HepG2 (cell line): ENCODE measurements around the gene ERCC2. TPM values are rescaled to one million over a fixed set of nuclear protein-coding genes. Genes with fewer than 3 reads are reported as not detected.
"Not testable (repeated sequence)": the region's sequence is repeated elsewhere in the genome, so short reads cannot be mapped to it uniquely, and the experiment has no call there.

Experiments
- ATAC-seq: fragments of 200-7000 bp; cut with Tn5 transposase; 3 replicates; pipeline ENCODE4 v1.9.1; 2020; ENCODE audit warnings: mild to moderate bottlenecking, moderate library complexity
- BruUV-seq: library from RNA; stranded (reverse); fragments of 400-500 nt; replicated peaks from 2 replicates; lab custom pipeline; 2021; lab: Mats Ljungman, UMichigan
- CTCF ChIA-PET: fragments of 300-600 bp; formaldehyde crosslinking; extraction: SDS; loops from one replicate; lab custom pipeline; 2021; ENCODE audit warnings: low total read pairs, inconsistent platforms, low intra/inter-chr PET ratio; lab: Yijun Ruan, JAX
- POLR2A ChIA-PET: fragments of 350-600 bp; sonication (Branson Sonifier 250); formaldehyde crosslinking; loops from one replicate; lab custom pipeline; 2020; ENCODE audit warnings: antibody characterized with exemption, inconsistent platforms; lab: Yijun Ruan, JAX
- DNase-seq: peaks from one replicate; pipeline ENCODE4 v3.0.0-alpha.2; 2015; ENCODE audit warnings: low spot score
- FAIRE-seq: peaks from 3 replicates; lab custom pipeline; 2011; peaks lifted over from hg19 to GRCh38; lab: Jason Lieb, UNC
- H2AFZ ChIP-seq: one replicate; pipeline ENCODE4 v1.6.1; 2011; ENCODE audit warnings: low read length, inconsistent platforms
- H3K27ac ChIP-seq: fragments of 300-600 bp; 3 replicates; pipeline ENCODE4 v1.8.0; 2011; ENCODE audit warnings: mixed run types, mild to moderate bottlenecking, mixed read lengths, low read length, inconsistent platforms; ENCODE audit not compliant: insufficient read depth; ENCODE audit errors: extremely low read length
- H3K27me3 ChIP-seq, 2 experiments: fragments of 200-600 bp in 1 of 2; 2 replicates in 1 of 2; 3 replicates in 1 of 2; pipeline versions ENCODE4 v1.6.0 to v1.8.0; 2011; ENCODE audit warnings: low read length in 2 of 2, mild to moderate bottlenecking in 2 of 2, moderate library complexity in 2 of 2, inconsistent platforms in 1 of 2; ENCODE audit not compliant: insufficient read depth in 2 of 2, control insufficient read depth in 1 of 2
- H3K36me3 ChIP-seq, 2 experiments: fragments of 200-600 bp in 1 of 2; replicated peaks in 1 of 2; 2 replicates in 1 of 2; 3 replicates in 1 of 2; pipeline versions ENCODE4 v1.5.1 to v1.8.0; 2011; ENCODE audit warnings: low read length in 2 of 2, inconsistent platforms in 1 of 2; ENCODE audit not compliant: insufficient read depth in 2 of 2, control insufficient read depth in 1 of 2
- H3K4me1 ChIP-seq: 2 replicates; pipeline ENCODE4 v1.5.1; 2012; ENCODE audit warnings: low read length, inconsistent platforms; ENCODE audit not compliant: insufficient read depth
- H3K4me2 ChIP-seq: 2 replicates; pipeline ENCODE4 v1.6.0; 2011; ENCODE audit warnings: low read depth, low read length, inconsistent platforms
- H3K4me3 ChIP-seq, 3 experiments: fragments of 200-600 bp in 1 of 3; sonication (generic), shearing (Covaris generic) in 1 of 3; replicated peaks in 1 of 3; 2 replicates each; pipeline ENCODE4 v1.5.1; 2011 to 2016; ENCODE audit warnings: low read length in 3 of 3, inconsistent platforms in 2 of 3, low read depth in 2 of 3, mild to moderate bottlenecking in 2 of 3, control low read depth in 1 of 3, mixed read lengths in 1 of 3; ENCODE audit not compliant: insufficient read depth in 1 of 3
- H3K79me2 ChIP-seq: one replicate; pipeline ENCODE4 v1.6.1; 2011; ENCODE audit warnings: low read length, inconsistent platforms; ENCODE audit not compliant: insufficient read depth
- H3K9ac ChIP-seq: 2 replicates; pipeline ENCODE4 v1.6.0; 2011; ENCODE audit warnings: mild to moderate bottlenecking, low read depth, low read length, inconsistent platforms; ENCODE audit not compliant: insufficient read depth
- H3K9me3 ChIP-seq: 2 replicates; pipeline ENCODE4 v1.5.1; 2012; ENCODE audit warnings: mild to moderate bottlenecking, low read length
- H4K20me1 ChIP-seq: 2 replicates; pipeline ENCODE4 v1.6.0; 2011; ENCODE audit warnings: inconsistent platforms, mild to moderate bottlenecking, low read length, moderate library complexity; ENCODE audit not compliant: insufficient read depth
- HOXD1 ChIP-seq: sonication (generic); formaldehyde crosslinking; IDR thresholded peaks from 2 replicates; pipeline ENCODE4 v1.5.0; 2020; ENCODE audit warnings: missing genetic modification reagents
- MTA1 ChIP-seq: sonication (generic); formaldehyde crosslinking; IDR thresholded peaks from 2 replicates; pipeline ENCODE4 v1.4.0; 2020; ENCODE audit warnings: missing genetic modification reagents, mild to moderate bottlenecking, borderline replicate concordance
- PHB2 ChIP-seq: fragments of 450-650 bp; IDR thresholded peaks from 2 replicates; pipeline ENCODE4 v1.6.1; 2018; ENCODE audit not compliant: partially characterized antibody
- TBX2 ChIP-seq: sonication (generic); formaldehyde crosslinking; IDR thresholded peaks from 2 replicates; pipeline ENCODE4 v1.5.0; 2020; ENCODE audit warnings: missing genetic modification reagents, mild to moderate bottlenecking, borderline replicate concordance
- ZC3H4 ChIP-seq: sonication (generic); formaldehyde crosslinking; IDR thresholded peaks from 2 replicates; pipeline ENCODE4 v1.4.0; 2020; ENCODE audit warnings: missing genetic modification reagents, borderline replicate concordance
- ZNF12 ChIP-seq: sonication (generic); formaldehyde crosslinking; IDR thresholded peaks from 2 replicates; pipeline ENCODE4 v1.5.0; 2020; ENCODE audit warnings: missing genetic modification reagents
- ZNF468 ChIP-seq: sonication (generic); formaldehyde crosslinking; IDR thresholded peaks from 2 replicates; pipeline ENCODE4 v1.8.0; 2022; ENCODE audit warnings: mild to moderate bottlenecking, moderate library complexity, missing genetic modification reagents
- ZNF547 ChIP-seq: sonication (generic); formaldehyde crosslinking; IDR thresholded peaks from 2 replicates; pipeline ENCODE4 v1.5.1; 2020; ENCODE audit warnings: mild to moderate bottlenecking, missing genetic modification reagents
- WGBS: methylation state at CpG from one replicate; pipeline ENCODE4 v1.1.6; 2017; ENCODE audit warnings: low lambda C conversion rate; 5-methylcytosine and 5-hydroxymethylcytosine counted together
- in situ Hi-C: cut with HindIII; loops from 2 replicates; pipeline ENCODE4 v1.10.0; 2017; ENCODE audit warnings: low pct_unique_long_range_greater_than_20kb; ENCODE audit not compliant: extremely low pct_ligation_motif_present
- intact Hi-C: fragments of 100-400 bp; cut with micrococcal nuclease; formaldehyde crosslinking; loops from one replicate; pipeline ENCODE4 v1.10.0; 2022; ENCODE audit not compliant: unreplicated experiment
- polyA plus RNA-seq, 8 experiments: library from polyadenylated mRNA; depleted of rRNA in 3 of 8; stranded (reverse) in 7 of 8; unstranded in 1 of 8; fragments of >200 nt; fragmentation: Illumina TruSeq in 4 of 8; extraction: Trizol in 4 of 8; gene quantifications; 2 replicates each; pipeline versions ENCODE4 v1.2.1 to v1.2.3, GENCODE V29; 2011 to 2016; ENCODE audit warnings: low read depth in 4 of 8, missing spikeins in 1 of 8, mixed read lengths in 1 of 8; ENCODE audit not compliant: insufficient read depth in 1 of 8
- total RNA-seq, 5 experiments: library from RNA; depleted of rRNA; stranded (reverse); fragments of >200 nt; fragmentation: Illumina TruSeq; extraction: Trizol; gene quantifications; 2 replicates each; pipeline ENCODE4 v1.2.3, GENCODE V29; 2016; ENCODE audit warnings: low read depth in 1 of 5
- TF ChIP-seq, protein P1 (sequence below), 2 experiments: fragments of 450-650 bp in 1 of 2; sonication (generic) in 1 of 2; formaldehyde crosslinking; IDR thresholded peaks; 2 replicates each; pipeline versions ENCODE4 v1.5.0 to v1.8.0; 2020 to 2022; ENCODE audit warnings: mild to moderate bottlenecking in 1 of 2, missing genetic modification reagents in 1 of 2
- TF ChIP-seq, protein P2 (sequence below): sonication (generic); formaldehyde crosslinking; IDR thresholded peaks from 2 replicates; pipeline ENCODE4 v1.4.0; 2020; ENCODE audit warnings: missing genetic modification reagents

Gene ERCC2
- total and polyA plus RNA-seq, 2 of the 13 experiments (the other 11 are each of a cell fraction or from before 2014, with no cell fraction given): 25.4 to 49.2 TPM

DNA sequence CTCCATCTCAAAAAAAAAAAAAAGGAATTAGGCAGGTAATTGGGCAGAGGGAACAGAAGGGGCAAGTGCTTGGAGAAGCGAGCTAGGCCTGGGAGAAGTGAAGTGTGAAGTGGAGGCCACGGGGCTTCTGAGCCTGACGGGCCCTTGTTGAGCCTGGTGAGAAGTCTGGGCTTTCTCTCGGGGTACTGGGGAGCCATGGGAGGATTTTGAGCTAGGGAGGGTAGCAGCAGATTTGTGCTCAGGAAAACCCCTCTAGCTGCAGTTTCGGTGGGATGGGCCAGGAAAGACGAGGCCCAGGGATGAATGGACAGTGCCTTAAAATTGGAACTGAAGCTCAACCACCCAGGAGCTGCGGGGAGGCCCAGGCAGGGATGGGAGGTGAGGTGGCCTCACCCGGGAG, 44.1 kb upstream of the ERCC2 start:
- in situ Hi-C loops: no loop called here
- Histone ChIP-seq H3K36me3 (peaks cover 8 to 16% of the 10 kb centered on the region in 2 experiments; a peak in 3 of 5 replicates), H3K79me2 (no peaks in the 10 kb centered on the region), H3K27me3 (no peaks in the 10 kb centered on the region), H3K27ac (no peak overlapping the region), H2AFZ (no peak overlapping the region), H4K20me1 (no peaks in the 10 kb centered on the region), H3K9me3 (no peaks in the 10 kb centered on the region), H3K4me2 (no peak overlapping the region), H3K9ac (no peak overlapping the region), H3K4me1 (no peaks in the 10 kb centered on the region), H3K4me3 (no peak overlapping the region)
- intact Hi-C loops: no loop called here
- 98% methylated on average over 8 of the region's 8 CpGs for WGBS
- no TSS peak for BruUV-seq
- ChIA-PET POLR2A (no interaction called here), CTCF (no interaction called here)
- ATAC-seq: no peak
- no peak for DNase-seq
- no peak for TF ChIP-seq TBX2 (CRISPR knock-in tag)
- no peak for FAIRE-seq

DNA sequence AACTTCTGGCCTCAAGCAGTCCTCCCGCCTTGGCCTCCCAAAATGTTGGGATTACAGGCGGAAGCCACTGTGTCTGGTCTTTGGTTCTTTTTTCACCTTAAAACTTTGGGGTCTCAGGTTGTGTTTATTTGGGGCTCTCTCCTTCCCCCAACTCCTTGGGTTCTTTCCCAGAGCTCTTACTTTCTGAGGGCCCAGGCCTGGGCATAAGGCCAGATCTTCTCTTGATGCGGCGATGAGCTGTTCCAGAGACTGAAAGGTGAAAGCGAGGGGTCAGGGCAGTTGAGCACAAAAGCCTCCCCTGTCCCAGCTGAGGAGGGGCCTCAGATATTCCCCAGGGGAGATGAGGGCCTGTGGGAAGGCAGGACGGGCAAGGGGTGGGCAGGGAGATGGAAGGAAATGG, 43.1 kb upstream of the ERCC2 start:
- Histone ChIP-seq H4K20me1 (no peaks in the 10 kb centered on the region), H3K9me3 (no peaks in the 10 kb centered on the region), H3K4me3 (no peak overlapping the region), H3K36me3 (peaks cover 10 to 18% of the 10 kb centered on the region in 2 experiments; a peak in 4 of 5 replicates), H3K4me2 (no peak overlapping the region), H3K9ac (no peak overlapping the region), H3K4me1 (no peaks in the 10 kb centered on the region), H3K27me3 (no peaks in the 10 kb centered on the region), H3K79me2 (no peaks in the 10 kb centered on the region), H3K27ac (no peak overlapping the region), H2AFZ (no peak overlapping the region)
- ATAC-seq (no peak), FAIRE-seq (no peak), DNase-seq (no peak)
- intact Hi-C loops (no loop called here), in situ Hi-C loops (no loop called here)
- WGBS: 97% methylated on average over 6 of the region's 6 CpGs
- no TSS peak for BruUV-seq
- POLR2A ChIA-PET: no interaction called here
- CTCF ChIA-PET: no interaction called here
- TF ChIP-seq, protein P1, sequence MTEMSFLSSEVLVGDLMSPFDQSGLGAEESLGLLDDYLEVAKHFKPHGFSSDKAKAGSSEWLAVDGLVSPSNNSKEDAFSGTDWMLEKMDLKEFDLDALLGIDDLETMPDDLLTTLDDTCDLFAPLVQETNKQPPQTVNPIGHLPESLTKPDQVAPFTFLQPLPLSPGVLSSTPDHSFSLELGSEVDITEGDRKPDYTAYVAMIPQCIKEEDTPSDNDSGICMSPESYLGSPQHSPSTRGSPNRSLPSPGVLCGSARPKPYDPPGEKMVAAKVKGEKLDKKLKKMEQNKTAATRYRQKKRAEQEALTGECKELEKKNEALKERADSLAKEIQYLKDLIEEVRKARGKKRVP (CRISPR knock-in tag; IDR thresholded peaks at IDR 0.05): no peak
- TF ChIP-seq ZNF12 (CRISPR knock-in tag): no peak
- TF ChIP-seq ZNF547 (CRISPR knock-in tag): no peak
- TF ChIP-seq, protein P2, sequence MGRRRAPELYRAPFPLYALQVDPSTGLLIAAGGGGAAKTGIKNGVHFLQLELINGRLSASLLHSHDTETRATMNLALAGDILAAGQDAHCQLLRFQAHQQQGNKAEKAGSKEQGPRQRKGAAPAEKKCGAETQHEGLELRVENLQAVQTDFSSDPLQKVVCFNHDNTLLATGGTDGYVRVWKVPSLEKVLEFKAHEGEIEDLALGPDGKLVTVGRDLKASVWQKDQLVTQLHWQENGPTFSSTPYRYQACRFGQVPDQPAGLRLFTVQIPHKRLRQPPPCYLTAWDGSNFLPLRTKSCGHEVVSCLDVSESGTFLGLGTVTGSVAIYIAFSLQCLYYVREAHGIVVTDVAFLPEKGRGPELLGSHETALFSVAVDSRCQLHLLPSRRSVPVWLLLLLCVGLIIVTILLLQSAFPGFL (CRISPR knock-in tag): no peak
- no peak for TF ChIP-seq MTA1
- TF ChIP-seq ZNF468 (CRISPR knock-in tag): no peak
- no peak for TF ChIP-seq ZC3H4 (CRISPR knock-in tag)
- no peak for TF ChIP-seq HOXD1 (CRISPR knock-in tag)
- no peak for TF ChIP-seq PHB2

DNA sequence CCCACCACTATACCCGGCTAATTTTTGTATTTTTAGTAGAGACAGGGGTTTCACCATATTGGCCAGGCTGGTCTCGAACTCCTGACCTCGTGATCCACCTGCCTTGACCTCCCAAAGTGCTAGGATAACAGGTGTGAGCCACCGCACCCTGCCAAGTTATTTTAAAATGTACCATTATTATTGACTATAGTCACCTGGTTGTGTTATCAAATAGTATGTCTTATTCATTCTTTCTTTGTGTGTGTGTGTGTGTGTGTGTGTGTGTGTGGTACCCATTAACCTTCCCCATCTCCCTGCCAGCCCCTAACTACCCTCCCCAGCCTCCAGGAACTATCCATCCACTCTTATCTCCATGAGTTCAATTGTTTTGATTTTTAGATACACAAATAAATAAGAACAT, 40.0 kb upstream of the ERCC2 start:
- H3K27ac ChIP-seq, H3K9me3 ChIP-seq, H3K27me3 ChIP-seq, BruUV-seq, intact Hi-C loops, FAIRE-seq, ATAC-seq, CTCF ChIA-PET, H3K4me2 ChIP-seq, in situ Hi-C loops, POLR2A ChIA-PET, H2AFZ ChIP-seq, H3K9ac ChIP-seq, H4K20me1 ChIP-seq, H3K4me3 ChIP-seq, DNase-seq: not testable (repeated sequence)
- H3K4me1 ChIP-seq: peaks cover 11% of the 10 kb centered on the region
- H3K36me3 ChIP-seq: peaks cover 12 to 17% of the 10 kb centered on the region in 2 experiments; a peak in 4 of 5 replicates
- peaks cover 12% of the 10 kb centered on the region for H3K79me2 ChIP-seq
- WGBS: 100% methylated on average over 4 of the region's 4 CpGs
